OCI-LY7 (cell line): ENCODE data around the gene SLBP. TPM values are rescaled to one million over a fixed set of nuclear protein-coding genes. Genes with fewer than 3 reads are reported as not detected.

ENCODE experiments used
- BruUV-seq: library from RNA; stranded (reverse); fragments of 400-500 nt; replicated peaks from 2 replicates; lab custom pipeline; 2021; lab: Mats Ljungman, UMichigan
- CTCF ChIA-PET: fragments of 300-600 bp; sonication (Branson Sonifier 250); formaldehyde crosslinking; loops from one replicate; lab custom pipeline; 2022; ENCODE audit warnings: antibody characterized with exemption; ENCODE audit not compliant: unreplicated experiment; lab: Charles Lee
- POLR2A ChIA-PET: fragments of 300-600 bp; sonication (Branson Sonifier 250); formaldehyde crosslinking; loops from one replicate; lab custom pipeline; 2022; ENCODE audit warnings: antibody characterized with exemption; lab: Charles Lee
- DNase-seq: peaks from one replicate; pipeline ENCODE4 v3.0.0-alpha.2; 2015; ENCODE audit warnings: low spot score
- H2AFZ ChIP-seq: fragments of 200-600 bp; sonication (generic), shearing (Covaris generic); 2 replicates; pipeline ENCODE4 v1.6.1; 2014; ENCODE audit warnings: mild to moderate bottlenecking, antibody characterized with exemption, low read length, moderate library complexity
- H3K27ac ChIP-seq: fragments of 200-600 bp; sonication (generic); 2 replicates; pipeline ENCODE4 v1.5.1; 2014; ENCODE audit warnings: mixed run types, low read depth, mild to moderate bottlenecking, moderate library complexity, low read length, inconsistent platforms; ENCODE audit not compliant: poor library complexity, severe bottlenecking
- H3K36me3 ChIP-seq: fragments of 200-600 bp; sonication (generic); 2 replicates; pipeline ENCODE4 v1.6.1; 2014; ENCODE audit warnings: mild to moderate bottlenecking, antibody characterized with exemption, low read length, moderate library complexity, mixed read lengths; ENCODE audit not compliant: insufficient read depth
- H3K4me1 ChIP-seq: fragments of 200-600 bp; sonication (generic); 2 replicates; pipeline ENCODE4 v1.5.1; 2014; ENCODE audit warnings: mild to moderate bottlenecking, low read length; ENCODE audit not compliant: insufficient read depth, poor library complexity, severe bottlenecking
- H3K4me2 ChIP-seq: fragments of 200-600 bp; sonication (generic); 2 replicates; pipeline ENCODE4 v1.6.1; 2014; ENCODE audit warnings: mild to moderate bottlenecking, low read length
- H3K4me3 ChIP-seq: fragments of 200-600 bp; sonication (generic); 2 replicates; pipeline ENCODE4 v1.5.1; 2014; ENCODE audit warnings: mild to moderate bottlenecking, low read depth, low read length; ENCODE audit not compliant: poor library complexity, severe bottlenecking
- H3K79me2 ChIP-seq: fragments of 200-600 bp; sonication (generic); 2 replicates; pipeline ENCODE4 v1.6.1; 2016; ENCODE audit warnings: low read depth, mild to moderate bottlenecking, low read length, moderate library complexity, mixed read lengths; ENCODE audit not compliant: insufficient read depth
- H3K9me2 ChIP-seq: fragments of 200-600 bp; sonication (generic); 2 replicates; pipeline ENCODE4 v1.6.1; 2016; ENCODE audit warnings: mild to moderate bottlenecking, low read length, mixed read lengths; ENCODE audit not compliant: insufficient read depth
- H3K9me3 ChIP-seq: fragments of 200-600 bp; sonication (generic); 2 replicates; pipeline ENCODE4 v1.6.1; 2014; ENCODE audit warnings: mild to moderate bottlenecking, mixed run types, low read length, mixed read lengths
- H4K20me1 ChIP-seq: fragments of 200-600 bp; sonication (generic); 2 replicates; pipeline ENCODE4 v1.6.1; 2014; ENCODE audit warnings: mild to moderate bottlenecking, antibody characterized with exemption, low read length, moderate library complexity, mixed read lengths; ENCODE audit not compliant: insufficient read depth
- CTCF ChIP-seq: fragments of 200-600 bp; sonication (generic); conservative IDR thresholded peaks from 2 replicates; pipeline ENCODE4 v1.5.1; 2014; ENCODE audit warnings: mild to moderate bottlenecking, antibody characterized with exemption, low read length, moderate library complexity, mixed read lengths
- EZH2phosphoT487 ChIP-seq: fragments of 200-600 bp; sonication (generic); IDR thresholded peaks from 2 replicates; pipeline ENCODE4 v1.6.1; 2018; ENCODE audit warnings: low read depth, borderline replicate concordance, mild to moderate bottlenecking, mixed run types, antibody characterized with exemption, low read length, moderate library complexity, mixed read lengths
- intact Hi-C: fragments of 100-400 bp; cut with micrococcal nuclease; formaldehyde crosslinking; loops from one replicate; pipeline ENCODE4 v1.10.0; 2022; ENCODE audit not compliant: unreplicated experiment
- total RNA-seq, 2 experiments: library from RNA; depleted of rRNA in 1 of 2; stranded (reverse); fragments of >200 nt in 1 of 2; shearing (Covaris generic) in 1 of 2; gene quantifications; 2 replicates each; pipeline ENCODE4 v1.2.3, GENCODE V29; 2014 to 2022

Gene SLBP
- total RNA-seq, 2 experiments from 2014 or later, result 159 to 196 TPM

GRCh38 chr4:1752284-1753041 is 40.3 kb upstream of the SLBP start:
- ChIA-PET POLR2A (no interaction called here), CTCF (no interaction called here)
- H3K27ac ChIP-seq, result no peak overlapping the region
- no peaks in the 10 kb centered on the region for H3K79me2 ChIP-seq
- no peak overlapping the region for H3K4me2 ChIP-seq
- no peak for DNase-seq
- H4K20me1 ChIP-seq, result no peaks in the 10 kb centered on the region
- no peaks in the 10 kb centered on the region for H3K9me2 ChIP-seq
- no peak overlapping the region for H3K4me3 ChIP-seq
- no peak for TF ChIP-seq CTCF
- no peak for TF ChIP-seq EZH2phosphoT487
- no TSS peak for BruUV-seq
- no peak overlapping the region for H2AFZ ChIP-seq
- intact Hi-C loops, result no loop called here
- H3K36me3 ChIP-seq, result no peaks in the 10 kb centered on the region
- no peaks in the 10 kb centered on the region for H3K9me3 ChIP-seq
- H3K4me1 ChIP-seq, result no peaks in the 10 kb centered on the region

GRCh38 chr4:1751919-1752283 is 39.8 kb upstream of the SLBP start:
- Histone ChIP-seq H3K4me1 (no peaks in the 10 kb centered on the region), H2AFZ (no peak overlapping the region), H3K4me3 (no peak overlapping the region), H3K9me2 (no peaks in the 10 kb centered on the region), H3K79me2 (no peaks in the 10 kb centered on the region), H3K27ac (no peak overlapping the region), H3K36me3 (no peaks in the 10 kb centered on the region), H4K20me1 (no peaks in the 10 kb centered on the region), H3K4me2 (no peak overlapping the region), H3K9me3 (no peaks in the 10 kb centered on the region)
- CTCF ChIA-PET, result no interaction called here
- POLR2A ChIA-PET, result no interaction called here
- TF ChIP-seq EZH2phosphoT487, result no peak
- no peak for TF ChIP-seq CTCF
- BruUV-seq, result no TSS peak
- intact Hi-C loops, result no loop called here
- no peak for DNase-seq

GRCh38 chr4:1751155-1751918 is 39.2 kb upstream of the SLBP start:
- H3K27ac ChIP-seq, result no peak overlapping the region
- no peak overlapping the region for H3K4me2 ChIP-seq
- POLR2A ChIA-PET, result no interaction called here
- H3K79me2 ChIP-seq, result no peaks in the 10 kb centered on the region
- CTCF ChIA-PET, result no interaction called here
- H3K4me1 ChIP-seq, result no peaks in the 10 kb centered on the region
- BruUV-seq, result no TSS peak
- H2AFZ ChIP-seq, result no peak overlapping the region
- H3K9me3 ChIP-seq, result no peaks in the 10 kb centered on the region
- H3K36me3 ChIP-seq, result no peaks in the 10 kb centered on the region
- no peaks in the 10 kb centered on the region for H4K20me1 ChIP-seq
- intact Hi-C loops, result no loop called here
- no peak for DNase-seq
- TF ChIP-seq CTCF (no peak), EZH2phosphoT487 (no peak)
- no peak overlapping the region for H3K4me3 ChIP-seq
- no peaks in the 10 kb centered on the region for H3K9me2 ChIP-seq
